HEK293 (cell line): ENCODE results near the gene HOXB9.

Experiments
- CTCF ChIA-PET: fragments of 350-600 bp; formaldehyde crosslinking; extraction: SDS; loops from one replicate; lab custom pipeline; 2021; ENCODE audit warnings: antibody characterized with exemption; lab: Yijun Ruan, JAX
- POLR2A ChIA-PET: fragments of 300-600 bp; formaldehyde crosslinking; extraction: SDS; loops from one replicate; lab custom pipeline; 2020; ENCODE audit warnings: antibody characterized with exemption, inconsistent platforms; lab: Yijun Ruan, JAX
- H3K27ac ChIP-seq: fragments of 200-500 bp; sonication (Bioruptor generic); 2 replicates; pipeline ENCODE4 v1.5.1; 2014; ENCODE audit warnings: low read depth, low read length, control low read depth, inconsistent platforms; ENCODE audit errors: extremely low read depth
- H3K36me3 ChIP-seq, 2 experiments: fragments of 200-500 bp in 1 of 2; sonication (Bioruptor generic) in 1 of 2; 1 replicate in 1 of 2; 2 replicates in 1 of 2; pipeline ENCODE4 v1.5.1; 2014 to 2017; ENCODE audit warnings: inconsistent platforms in 2 of 2, low read length in 2 of 2; ENCODE audit not compliant: control insufficient read depth in 2 of 2, insufficient read depth in 1 of 2
- H3K4me1 ChIP-seq: fragments of 200-500 bp; sonication (Bioruptor generic); 2 replicates; pipeline ENCODE4 v1.5.1; 2014; ENCODE audit warnings: mild to moderate bottlenecking, low read length, inconsistent platforms; ENCODE audit not compliant: control insufficient read depth, insufficient read depth
- H3K4me3 ChIP-seq: 2 replicates; pipeline ENCODE4 v1.5.1; 2011; ENCODE audit warnings: low read depth, mild to moderate bottlenecking, control low read depth, low read length, moderate library complexity
- H3K9me3 ChIP-seq: fragments of 200-500 bp; sonication (Bioruptor generic); 2 replicates; pipeline ENCODE4 v1.5.1; 2014; ENCODE audit warnings: low read depth, low read length, inconsistent platforms; ENCODE audit not compliant: control insufficient read depth, insufficient read depth
- HOXA7 ChIP-seq: sonication (generic); formaldehyde crosslinking; IDR thresholded peaks from 2 replicates; pipeline ENCODE4 v1.8.1; 2022; ENCODE audit warnings: missing genetic modification reagents, borderline replicate concordance
- HOXC10 ChIP-seq: sonication (generic); formaldehyde crosslinking; IDR thresholded peaks from 2 replicates; pipeline ENCODE4 v1.8.1; 2023; ENCODE audit warnings: mild to moderate bottlenecking, missing genetic modification reagents
- OSR2 ChIP-seq: fragments of 450-650 bp; formaldehyde crosslinking; IDR thresholded peaks from 2 replicates; pipeline ENCODE4 v1.5.1; 2016; ENCODE audit warnings: missing biosample characterization, missing genetic modification characterization
- SETDB1 ChIP-seq: IDR thresholded peaks from one replicate; pipeline ENCODE4 v1.6.1; 2017; ENCODE audit warnings: mild to moderate bottlenecking, low read length, moderate library complexity, mixed read lengths; ENCODE audit not compliant: insufficient read length
- ZBTB49 ChIP-seq: fragments of 450-650 bp; formaldehyde crosslinking; IDR thresholded peaks from 2 replicates; pipeline ENCODE4 v1.5.1; 2016; ENCODE audit warnings: missing biosample characterization, missing genetic modification characterization, low read depth
- ZBTB8A ChIP-seq: fragments of 450-650 bp; formaldehyde crosslinking; IDR thresholded peaks from 2 replicates; pipeline ENCODE4 v1.5.1; 2016; ENCODE audit warnings: missing biosample characterization, missing genetic modification characterization
- ZIC2 ChIP-seq: fragments of 450-650 bp; formaldehyde crosslinking; IDR thresholded peaks from 2 replicates; pipeline ENCODE4 v1.5.1; 2016; ENCODE audit warnings: missing biosample characterization, missing genetic modification characterization
- ZNF169 ChIP-seq: fragments of 450-650 bp; formaldehyde crosslinking; IDR thresholded peaks from 2 replicates; pipeline ENCODE4 v1.5.1; 2016; ENCODE audit warnings: missing biosample characterization, missing genetic modification characterization
- ZNF18 ChIP-seq: fragments of 450-650 bp; formaldehyde crosslinking; IDR thresholded peaks from 2 replicates; pipeline ENCODE4 v1.5.1; 2016; ENCODE audit warnings: missing biosample characterization, missing genetic modification characterization
- ZNF223 ChIP-seq: fragments of 450-650 bp; formaldehyde crosslinking; IDR thresholded peaks from 2 replicates; pipeline ENCODE4 v1.5.1; 2016; ENCODE audit warnings: missing biosample characterization, missing genetic modification characterization
- ZNF311 ChIP-seq: fragments of 450-650 bp; formaldehyde crosslinking; IDR thresholded peaks from 2 replicates; pipeline ENCODE4 v1.5.1; 2017; ENCODE audit warnings: missing biosample characterization, missing genetic modification characterization, borderline replicate concordance
- ZNF391 ChIP-seq: fragments of 450-650 bp; formaldehyde crosslinking; IDR thresholded peaks from 2 replicates; pipeline ENCODE4 v1.5.1; 2016; ENCODE audit warnings: low read depth, missing biosample characterization, missing genetic modification characterization, borderline replicate concordance
- ZNF513 ChIP-seq: fragments of 450-650 bp; IDR thresholded peaks from 2 replicates; pipeline ENCODE4 v1.5.1; 2018; ENCODE audit warnings: missing biosample characterization, missing genetic modification characterization
- ZNF548 ChIP-seq: fragments of 450-650 bp; formaldehyde crosslinking; IDR thresholded peaks from 2 replicates; pipeline ENCODE4 v1.5.1; 2016; ENCODE audit warnings: missing biosample characterization, missing genetic modification characterization
- ZNF580 ChIP-seq: fragments of 450-650 bp; formaldehyde crosslinking; IDR thresholded peaks from 2 replicates; pipeline ENCODE4 v1.5.1; 2016; ENCODE audit warnings: missing biosample characterization, missing genetic modification characterization
- ZNF600 ChIP-seq: fragments of 450-650 bp; formaldehyde crosslinking; IDR thresholded peaks from 2 replicates; pipeline ENCODE4 v1.5.1; 2016; ENCODE audit warnings: missing biosample characterization, missing genetic modification characterization
- ZNF629 ChIP-seq: fragments of 450-650 bp; formaldehyde crosslinking; IDR thresholded peaks from 2 replicates; pipeline ENCODE4 v1.5.1; 2017; ENCODE audit warnings: missing biosample characterization, missing genetic modification characterization
- ZNF660 ChIP-seq: fragments of 450-650 bp; IDR thresholded peaks from 2 replicates; pipeline ENCODE4 v1.5.1; 2018; ENCODE audit warnings: missing biosample characterization, mild to moderate bottlenecking, missing genetic modification characterization
- ZSCAN30 ChIP-seq: fragments of 450-650 bp; IDR thresholded peaks from 2 replicates; pipeline ENCODE4 v1.5.1; 2018; ENCODE audit warnings: missing biosample characterization, mild to moderate bottlenecking, missing genetic modification characterization, moderate library complexity

The HOXB9 gene

GRCh38 chr17:48655913-48656312 is 29.8 kb upstream of the HOXB9 start (continued):
- no peak for TF ChIP-seq ZNF391 (tag by site-specific recombination)
- no peak for TF ChIP-seq ZNF311
- TF ChIP-seq ZNF18 = no peak
- TF ChIP-seq ZNF629 (tag by site-specific recombination) = no peak
- no peak for TF ChIP-seq ZNF169 (tag by site-specific recombination)
- no peak for TF ChIP-seq ZNF660 (tag by site-specific recombination)

- Histone ChIP-seq H3K4me3 (no peak overlapping the region), H3K4me1 (peaks cover 3% of the 10 kb centered on the region; the same call in 1 of the 2 replicates), H3K36me3 (no peaks in the 10 kb centered on the region; a peak in 1 of 3 replicates), H3K9me3 (no peaks in the 10 kb centered on the region), H3K27ac (no peak overlapping the region)
- ChIA-PET POLR2A (no interaction called here), CTCF (interaction anchor here (0.6 to 2.2 kb wide), 4 partner anchors 13 to 305 kb away, joined by 3 to 13 read pairs (median 8); no protein-coding TSS in a partner anchor)
- no peak for TF ChIP-seq HOXC10 (CRISPR knock-in tag)
- no peak for TF ChIP-seq HOXA7 (CRISPR knock-in tag)
- TF ChIP-seq ZNF548 = no peak
- TF ChIP-seq ZNF311 = no peak
- no peak for TF ChIP-seq ZNF513 (tag by site-specific recombination)
- TF ChIP-seq ZNF600 (tag by site-specific recombination) = no peak
- no peak for TF ChIP-seq ZNF580 (tag by site-specific recombination)
- no peak for TF ChIP-seq ZBTB8A
- no peak for TF ChIP-seq OSR2 (tag by site-specific recombination)
- TF ChIP-seq ZBTB49 (tag by site-specific recombination) = no peak
- no peak for TF ChIP-seq ZIC2 (tag by site-specific recombination)
- no peak for TF ChIP-seq SETDB1
Observed at GRCh38 chr17:48649741-48650140, 23.6 kb upstream of the HOXB9 start.

GRCh38 chr17:48647963-48648245 is 21.7 kb upstream of the HOXB9 start:
- H3K4me3 ChIP-seq = peak overlapping the region; percentile 80
- POLR2A ChIA-PET = interaction anchor here (1.3 to 3.1 kb wide), 2 partner anchors 11 to 22 kb away, joined by 10 to 23 read pairs; partner anchors contain the start of gene HOXB9
- H3K36me3 ChIP-seq = peaks cover 0 to 8% of the 10 kb centered on the region in 2 experiments; a peak in 1 of 3 replicates
- TF ChIP-seq ZSCAN30 (tag by site-specific recombination) (peak; percentile 16; the same call in 1 of the 2 replicates), ZNF223 (tag by site-specific recombination) (no peak), ZNF580 (tag by site-specific recombination) (peak; percentile 73), ZNF169 (tag by site-specific recombination) (no peak)
- H3K9me3 ChIP-seq = no peaks in the 10 kb centered on the region
- CTCF ChIA-PET = interaction anchor here (0.6 to 2.2 kb wide), 6 partner anchors 11 to 542 kb away, joined by 4 to 16 read pairs (median 6); no protein-coding TSS in a partner anchor
- H3K4me1 ChIP-seq = peaks cover 6% of the 10 kb centered on the region
- peak overlapping the region; percentile 93 for H3K27ac ChIP-seq
